NOMO-1 treated with DMSO at 0.1 percent for 48 hours (cell line): ENCODE data around the gene LRAT.
"Not testable (repeated sequence)": the region's sequence is repeated elsewhere in the genome, so short reads cannot be mapped to it uniquely, and the experiment has no call there.

ENCODE experiments used
- DNase-seq: peaks from one replicate; lab custom pipeline; 2025; ENCODE audit not compliant: unreplicated experiment; lab: John Stamatoyannopoulos, UW

The LRAT gene

GRCh38 chr4:154743683-154744340 lies at the start of gene LRAT:
Gene LRAT (plus strand): TSS chr4:154744000. CDS start chr4:154744327, 327 bp downstream.
- DNase-seq: no peak

- no peak for DNase-seq
These were observed 35.9 kb upstream of the LRAT start for GRCh38 chr4:154707877-154708276.

- DNase-seq: no peak
These were observed 34.2 kb upstream of the LRAT start for GRCh38 chr4:154709550-154709949.

GRCh38 chr4:154711522-154711921 lies 32.3 kb upstream of the LRAT start:
- no peak for DNase-seq

- DNase-seq: no peak
These were observed 29.3 kb upstream of the LRAT start for GRCh38 chr4:154714339-154715040.

GRCh38 chr4:154719087-154719486 lies 24.7 kb upstream of the LRAT start:
- DNase-seq: no peak

- DNase-seq: no peak
These were observed 23.7 kb upstream of the LRAT start for GRCh38 chr4:154720123-154720522.

- DNase-seq: no peak
These were observed 23.1 kb upstream of the LRAT start for GRCh38 chr4:154720618-154721267.

GRCh38 chr4:154722262-154722661 lies 21.5 kb upstream of the LRAT start:
- no peak for DNase-seq

- DNase-seq: not testable (repeated sequence)
These were observed 20.2 kb upstream of the LRAT start for GRCh38 chr4:154723601-154724000.

- DNase-seq: no peak
These were observed 16.3 kb upstream of the LRAT start for GRCh38 chr4:154727540-154727939.

- DNase-seq: no peak
These were observed 12.0 kb upstream of the LRAT start for GRCh38 chr4:154731756-154732155.

GRCh38 chr4:154732669-154733068 lies 11.1 kb upstream of the LRAT start:
- DNase-seq: no peak

GRCh38 chr4:154736770-154737169 lies 7.0 kb upstream of the LRAT start:
- no peak for DNase-seq

GRCh38 chr4:154738426-154738825 lies 5.4 kb upstream of the LRAT start:
- no peak for DNase-seq

GRCh38 chr4:154739111-154739510 lies 4.7 kb upstream of the LRAT start:
- DNase-seq: no peak

GRCh38 chr4:154740462-154740861 lies 3.3 kb upstream of the LRAT start:
- DNase-seq: no peak

GRCh38 chr4:154741131-154741665 lies 2.6 kb upstream of the LRAT start:
- DNase-seq: no peak

GRCh38 chr4:154741922-154742850 lies 1.6 kb upstream of the LRAT start:
- DNase-seq: no peak

- no peak for DNase-seq
These were observed 634 bp downstream of the LRAT start for GRCh38 chr4:154744341-154744926.
